ENCODE measurements around the gene NINJ2. TPM values are rescaled to one million over a fixed set of nuclear protein-coding genes. Genes with fewer than 3 reads are reported as not detected.

Gene NINJ2
- polyA plus RNA-seq, 1 of the 3 experiments (the other 2 are of a cell fraction): 0.07 TPM

DNA sequence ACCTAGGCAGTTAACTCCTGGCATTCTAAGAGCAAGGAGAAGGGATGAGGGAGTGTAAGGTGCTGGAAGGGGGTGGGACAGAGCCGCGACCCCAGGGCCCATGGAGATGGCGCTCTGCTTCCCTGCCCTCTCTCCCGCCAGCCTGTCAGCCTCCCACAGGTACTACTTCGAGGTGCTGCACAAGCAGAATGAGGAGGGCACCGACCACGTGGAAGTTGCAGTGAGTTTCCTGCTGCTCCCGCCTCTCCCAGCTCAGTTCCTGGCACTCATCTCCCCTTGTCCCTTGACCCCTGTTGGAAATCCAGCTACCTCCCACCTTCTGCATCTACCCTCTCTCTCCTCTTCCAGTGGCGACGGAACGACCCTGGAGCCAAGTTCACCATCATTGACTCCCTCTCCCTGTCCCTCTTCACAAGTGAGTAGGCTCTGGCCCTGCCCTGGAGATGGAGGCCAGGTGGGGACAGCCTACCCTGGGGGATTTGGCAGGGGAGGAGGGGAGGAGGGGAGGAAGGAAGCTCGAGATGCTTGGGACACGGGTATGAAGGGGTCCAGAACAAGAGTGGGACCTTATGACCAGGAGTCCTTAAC lies 115.3 kb downstream of the NINJ2 start (continued):
- TF ChIP-seq EP300 (IDR thresholded peaks at IDR 0.05; ENCODE audit: borderline replicate concordance in 1 of 2, low read depth in 1 of 2, low read length in 1 of 2) (no peak), RXRA (IDR thresholded peaks at IDR 0.05; ENCODE audit: borderline replicate concordance, low read depth) (no peak), JUND (IDR thresholded peaks at IDR 0.05) (no peak), SMC3 (IDR thresholded peaks at IDR 0.05; ENCODE audit: low read depth, low read length) (no peak), FOSL2 (IDR thresholded peaks at IDR 0.05; ENCODE audit: borderline replicate concordance, low read depth) (no peak), GATA2 (CRISPR knock-in tag; IDR thresholded peaks at IDR 0.05) (no peak), TEAD4 (IDR thresholded peaks at IDR 0.05; ENCODE audit: borderline replicate concordance, insufficient read depth) (no peak)

DNA sequence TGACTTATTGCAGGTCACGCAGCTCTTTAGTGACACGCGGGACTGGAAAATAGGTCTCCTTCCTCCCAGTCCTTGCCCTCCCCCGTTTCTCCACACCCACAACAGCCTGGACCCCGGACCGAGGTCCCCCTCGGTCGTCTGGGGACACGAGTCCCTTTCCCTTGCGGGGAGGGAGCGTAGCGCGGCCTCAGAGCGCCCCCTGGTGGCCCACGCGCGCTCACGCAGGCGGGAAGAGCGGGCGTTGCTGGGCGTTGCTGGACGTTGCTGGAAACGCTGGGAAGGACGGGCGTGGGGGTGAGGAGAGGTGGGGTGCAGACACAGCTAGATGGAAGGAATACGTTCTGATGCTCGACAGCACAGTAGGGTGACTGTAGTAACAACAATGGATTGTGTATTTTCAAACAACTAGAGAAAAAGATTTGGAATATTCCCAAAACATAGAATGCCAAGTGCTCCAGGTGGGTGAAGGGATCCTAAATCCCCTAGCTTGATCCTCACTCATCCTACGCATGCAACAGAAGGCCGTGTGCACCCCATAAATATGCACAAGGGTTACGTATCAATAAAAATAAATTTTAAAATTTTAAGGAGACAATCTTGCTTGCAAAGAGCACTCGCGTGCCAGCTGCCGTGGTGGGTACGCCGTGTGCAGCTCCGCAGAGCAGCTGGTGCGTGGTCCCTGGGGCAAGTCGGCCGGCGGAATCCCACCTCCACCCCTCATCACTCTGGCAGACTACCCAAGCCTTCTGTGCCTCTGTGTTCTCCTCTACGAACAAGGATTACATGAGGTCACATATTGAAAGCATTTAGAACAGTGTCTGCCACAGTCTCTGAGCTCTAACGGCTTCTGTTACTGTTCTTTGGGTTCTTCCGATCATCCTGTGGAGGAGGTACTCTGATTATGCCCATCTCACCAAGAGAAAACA lies 116.1 kb downstream of the NINJ2 start:
- peak; percentile 96 for DNase-seq
- H3K9ac ChIP-seq: no peak overlapping the region
- no peaks in the 10 kb centered on the region for H3K9me2 ChIP-seq
- no peak overlapping the region for H2AFZ ChIP-seq (ENCODE audit: low read depth)
- H3F3A ChIP-seq (replicated peaks; ENCODE audit: insufficient read depth): no peaks in the 10 kb centered on the region
- H3K36me3 ChIP-seq (replicated peaks in 1 of 2; ENCODE audit: control insufficient read depth in 1 of 2, insufficient read depth in 2 of 2, low read length in 1 of 2): no peaks in the 10 kb centered on the region
- no peaks in the 10 kb centered on the region for H3K9me3 ChIP-seq
- peak overlapping the region; percentile 28 to 49 for H3K4me3 ChIP-seq (ENCODE audit: low read depth in 2 of 2, low read length in 1 of 2)
- H4K20me1 ChIP-seq (ENCODE audit: insufficient read depth): no peaks in the 10 kb centered on the region
- ChIA-PET POLR2A (no interaction called here), CTCF (interaction anchor here (0.6 to 17.8 kb wide), 57 partner anchors 10 to 1069 kb away, joined by 3 to 560 read pairs (median 4); partner anchors contain the start of genes B4GALNT3, CCDC77 and KDM5A)
- peak overlapping the region; percentile 60 for H3K4me2 ChIP-seq
- 18% methylated on average over 40 of the region's 44 CpGs for WGBS (ENCODE audit: low lambda C conversion rate)
- no peaks in the 10 kb centered on the region for H3K79me2 ChIP-seq (ENCODE audit: insufficient read depth)
- H3K27ac ChIP-seq (ENCODE audit: low read depth in 2 of 2, low read length in 1 of 2): no peak overlapping the region
- peaks cover 0 to 13% of the 10 kb centered on the region in 2 experiments; a peak in 1 of 4 replicates for H3K4me1 ChIP-seq (ENCODE audit: control insufficient read depth in 1 of 2, insufficient read depth in 2 of 2, low read depth in 1 of 2, low read length in 1 of 2)
- TF ChIP-seq TAF1 (IDR thresholded peaks at IDR 0.05; ENCODE audit: borderline replicate concordance, low read depth, low read length) (no peak), EP300 (IDR thresholded peaks at IDR 0.05; ENCODE audit: borderline replicate concordance in 1 of 2, low read depth in 1 of 2, low read length in 1 of 2) (peak in 1 of 2 experiments; percentile 66; a peak in 2 of 4 replicates), RFX5 (IDR thresholded peaks at IDR 0.05; ENCODE audit: low read length) (no peak), TCF12 (IDR thresholded peaks at IDR 0.05) (no peak), CHD2 (IDR thresholded peaks at IDR 0.05; ENCODE audit: low read length, partially characterized antibody) (peak; percentile 13), SMC3 (IDR thresholded peaks at IDR 0.05; ENCODE audit: low read depth, low read length) (peak; percentile 98), RAD21 (IDR thresholded peaks at IDR 0.05; ENCODE audit: low read length) (peak; percentile 97)
- TF ChIP-seq, protein P1, sequence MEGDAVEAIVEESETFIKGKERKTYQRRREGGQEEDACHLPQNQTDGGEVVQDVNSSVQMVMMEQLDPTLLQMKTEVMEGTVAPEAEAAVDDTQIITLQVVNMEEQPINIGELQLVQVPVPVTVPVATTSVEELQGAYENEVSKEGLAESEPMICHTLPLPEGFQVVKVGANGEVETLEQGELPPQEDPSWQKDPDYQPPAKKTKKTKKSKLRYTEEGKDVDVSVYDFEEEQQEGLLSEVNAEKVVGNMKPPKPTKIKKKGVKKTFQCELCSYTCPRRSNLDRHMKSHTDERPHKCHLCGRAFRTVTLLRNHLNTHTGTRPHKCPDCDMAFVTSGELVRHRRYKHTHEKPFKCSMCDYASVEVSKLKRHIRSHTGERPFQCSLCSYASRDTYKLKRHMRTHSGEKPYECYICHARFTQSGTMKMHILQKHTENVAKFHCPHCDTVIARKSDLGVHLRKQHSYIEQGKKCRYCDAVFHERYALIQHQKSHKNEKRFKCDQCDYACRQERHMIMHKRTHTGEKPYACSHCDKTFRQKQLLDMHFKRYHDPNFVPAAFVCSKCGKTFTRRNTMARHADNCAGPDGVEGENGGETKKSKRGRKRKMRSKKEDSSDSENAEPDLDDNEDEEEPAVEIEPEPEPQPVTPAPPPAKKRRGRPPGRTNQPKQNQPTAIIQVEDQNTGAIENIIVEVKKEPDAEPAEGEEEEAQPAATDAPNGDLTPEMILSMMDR (IDR thresholded peaks at IDR 0.05): peak; percentile 95
- no peaks in the 10 kb centered on the region; the same call in 1 of the 2 replicates for H3K27me3 ChIP-seq (ENCODE audit: insufficient read depth)
